OCI-LY1 (cell line): ENCODE measurements around the gene NUP42.

Experiments used
- CTCF ChIP-seq: fragments of 200-600 bp; sonication (generic), shearing (Covaris generic); IDR thresholded peaks from 2 replicates; pipeline ENCODE4 v1.5.1; 2017; ENCODE audit warnings: mild to moderate bottlenecking, antibody characterized with exemption, low read length, moderate library complexity, mixed read lengths
- EZH2 ChIP-seq: fragments of 200-600 bp; sonication (generic), shearing (Covaris generic); IDR thresholded peaks from 2 replicates; pipeline ENCODE4 v1.8.0; 2017; ENCODE audit warnings: borderline replicate concordance, mixed run types, mild to moderate bottlenecking, antibody characterized with exemption, low read length, moderate library complexity, mixed read lengths

- no peak for TF ChIP-seq CTCF
- no peak for TF ChIP-seq EZH2
Measured at GRCh38 chr7:23204241-23204640, 22.4 kb downstream of the NUP42 start.
